T follicular helper cell (primary cell): ENCODE measurements around the gene PPP5C.
"Not testable (repeated sequence)": the region's sequence is repeated elsewhere in the genome, so short reads cannot be mapped to it uniquely, and the experiment has no call there.

Experiments
- DNase-seq: peaks from one replicate; pipeline ENCODE4 v3.0.0-alpha.2; 2020; ENCODE audit warnings: low read depth

The PPP5C gene

DNA sequence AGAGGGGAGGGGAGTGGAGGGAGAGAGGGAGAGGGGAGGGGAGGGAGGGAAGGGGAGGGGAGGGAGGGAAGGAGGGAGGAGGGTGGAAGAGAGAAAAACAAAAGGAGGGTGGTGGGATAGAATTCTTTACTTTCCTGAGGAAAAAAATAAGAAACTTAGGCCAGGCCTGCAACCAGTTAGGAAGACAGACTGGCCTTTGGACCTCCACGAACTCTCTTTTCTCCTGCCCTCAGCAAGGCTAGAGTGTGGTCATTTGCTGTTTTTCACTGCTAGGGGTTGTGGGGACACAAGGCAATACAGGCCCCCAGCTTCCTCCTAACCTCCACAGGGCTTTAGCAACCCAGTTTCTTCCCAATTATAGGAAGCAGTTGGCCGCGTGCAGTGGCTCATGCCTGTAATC, 62.3 kb downstream of the PPP5C start:
- no peak for DNase-seq

DNA sequence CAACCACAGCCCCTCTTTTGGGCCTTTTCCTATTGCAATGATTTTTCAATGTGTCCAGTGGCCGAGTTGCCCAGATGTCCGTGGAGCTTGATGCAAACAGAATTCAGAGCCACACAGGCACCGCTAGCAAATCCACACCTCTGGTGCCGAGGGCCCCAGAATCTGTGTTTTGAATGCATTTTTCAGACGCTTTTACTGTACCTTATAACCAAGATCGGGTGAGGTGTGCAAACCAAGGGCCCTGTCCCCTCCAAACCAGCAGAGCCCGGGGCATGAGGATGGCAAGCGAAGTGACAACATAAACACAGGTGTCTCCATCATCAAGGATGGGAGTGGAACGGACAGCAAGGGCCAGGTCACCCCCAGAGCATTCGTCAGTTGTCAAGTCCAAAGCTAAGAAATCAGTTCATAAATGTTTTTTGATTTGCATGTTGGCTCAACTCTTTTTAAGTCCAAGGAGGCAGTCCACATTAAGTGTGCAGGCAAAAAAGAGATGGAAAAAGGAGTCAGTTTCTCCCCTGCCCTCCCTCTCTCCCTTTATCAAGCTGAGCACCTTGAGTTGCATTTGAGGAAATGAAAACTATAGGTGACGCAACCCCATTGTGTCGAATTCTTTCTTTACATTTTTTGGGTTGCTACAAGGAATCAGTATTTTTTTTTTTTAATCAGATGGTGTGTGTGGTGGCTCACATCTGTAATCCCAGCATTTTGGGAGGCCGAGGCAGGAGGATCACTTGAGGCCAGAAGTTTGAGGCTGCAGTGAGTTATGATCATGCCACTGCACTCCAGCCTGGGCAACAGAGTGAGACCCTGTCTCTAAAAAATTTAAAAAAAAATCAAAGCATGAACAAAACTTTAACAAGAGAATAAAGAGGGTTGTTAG, 63.6 kb downstream of the PPP5C start:
- no peak for DNase-seq

DNA sequence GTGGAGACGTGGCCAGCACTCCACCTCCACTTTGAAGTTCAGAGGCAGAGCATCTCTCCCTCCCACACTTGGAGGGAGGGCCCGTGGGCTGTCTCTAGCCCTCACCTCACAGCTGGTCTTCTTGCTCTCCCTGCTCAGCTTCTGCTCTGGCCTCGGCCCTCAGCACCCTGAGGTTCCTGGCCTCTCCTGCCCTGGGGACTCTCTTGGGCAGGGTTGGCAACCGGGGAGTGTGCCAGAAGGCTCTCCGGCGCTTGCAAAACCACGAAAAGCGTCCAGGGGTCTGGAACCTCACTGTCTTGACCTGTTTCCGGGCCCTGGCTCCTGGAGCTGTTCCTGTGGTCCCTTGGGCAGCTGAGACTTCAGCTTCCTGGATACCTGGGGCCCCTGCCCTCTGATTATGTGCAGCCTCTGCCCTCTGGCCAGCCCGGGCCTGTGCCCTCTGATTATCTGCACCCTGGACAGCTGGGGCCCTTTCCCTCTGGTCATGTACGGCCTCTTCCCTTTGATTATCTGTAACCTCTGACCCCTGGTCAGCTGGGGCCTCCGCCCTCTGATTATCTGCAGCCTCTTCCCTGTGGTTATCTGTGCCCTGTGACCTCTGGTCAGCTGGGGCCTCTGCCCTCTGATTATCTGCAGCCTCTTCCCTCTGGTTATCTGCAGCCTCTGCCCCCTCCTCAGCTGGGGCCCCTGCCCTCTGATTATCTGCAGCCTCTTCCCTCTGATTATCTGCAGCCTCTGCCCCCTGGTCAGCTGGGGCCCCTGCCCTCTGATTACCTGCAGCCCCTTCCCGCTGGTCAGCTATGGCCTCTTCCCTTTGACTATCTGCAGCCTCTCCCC, 64.4 kb downstream of the PPP5C start:
- no peak for DNase-seq

DNA sequence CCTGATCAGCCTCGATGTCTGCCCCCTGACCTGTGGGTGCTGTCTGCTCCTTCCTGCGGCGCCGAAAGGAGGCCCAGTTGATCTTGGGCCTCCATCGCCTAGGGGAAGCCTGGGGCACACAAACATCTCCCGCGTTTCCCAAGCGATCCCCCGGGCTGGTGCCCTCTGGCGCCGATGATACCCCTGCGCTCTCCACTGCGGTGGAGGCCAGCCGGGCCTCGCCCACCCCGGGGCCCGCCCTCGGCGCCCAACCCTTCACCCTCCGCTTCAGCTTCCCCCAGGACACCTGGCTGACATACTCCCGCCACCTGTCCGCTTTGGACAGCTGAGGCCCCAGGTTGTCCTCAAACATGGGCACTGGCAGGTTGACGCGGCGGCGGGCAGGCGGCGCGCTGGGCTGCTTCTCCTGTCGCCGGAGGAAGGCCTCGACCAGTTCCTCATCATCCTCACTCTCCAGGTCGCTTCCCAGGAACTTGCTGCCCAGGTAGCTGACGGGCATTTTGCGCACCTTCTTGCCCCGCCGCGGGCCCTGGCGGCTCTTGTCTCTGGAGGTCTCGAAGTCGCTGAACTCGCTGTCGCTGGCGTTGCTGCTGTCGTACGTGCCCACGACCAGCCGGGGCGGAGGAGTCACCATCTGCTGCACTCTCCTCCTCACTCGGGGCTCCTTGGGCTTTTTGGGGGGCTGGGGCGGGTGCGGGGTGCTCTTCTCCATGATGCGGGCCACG, 65.2 kb downstream of the PPP5C start:
- DNase-seq: no peak

DNA sequence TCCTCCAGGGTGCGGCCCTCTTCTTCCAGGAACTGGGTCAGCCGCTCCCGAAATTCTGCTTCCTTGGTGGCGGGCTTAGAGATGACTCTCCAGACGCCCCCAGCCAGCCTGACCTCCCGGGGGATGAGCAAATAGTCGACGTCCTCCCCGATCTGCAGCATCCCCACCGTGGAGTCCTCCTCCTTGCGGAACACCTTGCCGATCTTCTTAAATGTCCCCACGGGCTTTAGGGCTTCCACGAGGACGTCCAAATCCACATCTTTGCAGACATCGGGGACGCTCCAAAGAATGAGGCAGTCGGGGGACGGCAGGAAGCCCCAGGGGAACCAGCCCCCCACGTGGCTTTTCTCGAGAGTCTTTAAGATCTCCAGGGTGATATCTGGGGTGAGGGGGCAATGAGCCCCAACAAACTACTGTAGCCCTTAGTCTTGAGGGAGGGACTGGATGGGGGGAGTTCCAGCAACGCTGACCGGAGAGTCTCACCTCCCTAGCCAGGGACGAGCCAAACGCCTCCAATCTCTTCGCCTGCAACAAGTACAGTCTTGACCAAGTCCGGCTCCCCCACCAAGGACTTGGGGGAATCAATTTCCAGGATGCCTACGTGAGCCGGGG, 65.9 kb downstream of the PPP5C start:
- no peak for DNase-seq

DNA sequence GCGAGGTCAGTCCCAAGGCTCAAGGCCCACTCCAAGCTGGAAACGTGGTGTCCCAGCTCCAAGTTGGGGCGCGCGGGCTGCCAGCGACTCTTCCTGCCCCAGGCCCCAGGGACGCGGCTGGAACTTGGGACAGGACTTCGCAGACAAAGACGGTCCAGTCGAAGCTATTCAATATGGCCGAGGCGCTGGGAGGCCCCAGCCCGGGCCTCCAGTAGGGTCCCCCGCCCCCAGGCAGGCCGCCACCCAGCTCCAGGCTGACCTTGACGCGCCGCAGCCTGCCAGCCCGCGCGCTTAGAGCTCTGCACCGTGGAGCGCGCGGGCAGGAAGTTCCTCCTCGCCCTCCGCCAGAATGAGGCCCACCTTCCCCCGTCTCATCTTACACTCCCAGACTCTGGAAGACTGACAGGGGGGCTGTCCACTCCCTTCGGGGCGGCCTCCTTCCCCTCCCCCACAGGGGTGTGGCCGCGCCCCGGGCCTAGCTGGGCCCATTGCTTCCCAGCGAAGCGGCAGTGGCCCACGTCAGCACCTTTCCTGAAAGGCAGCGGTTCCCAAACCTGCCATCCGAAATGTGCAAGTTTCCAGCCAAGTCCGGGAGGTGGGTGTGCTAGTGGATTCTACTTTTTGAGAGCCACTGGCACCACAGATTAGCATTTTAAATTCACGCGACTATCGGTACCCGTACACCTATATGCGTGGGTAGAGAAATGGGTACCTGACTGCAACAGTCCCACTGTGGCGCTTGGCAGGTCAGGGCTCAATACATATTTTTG, 66.6 kb downstream of the PPP5C start, which contains the start of gene CCDC8:
TSS of gene CCDC8 (minus strand) at position 303 of the 770 bp plus-strand sequence. CDS start 754 bp downstream, outside the sequence.
- no peak for DNase-seq

DNA sequence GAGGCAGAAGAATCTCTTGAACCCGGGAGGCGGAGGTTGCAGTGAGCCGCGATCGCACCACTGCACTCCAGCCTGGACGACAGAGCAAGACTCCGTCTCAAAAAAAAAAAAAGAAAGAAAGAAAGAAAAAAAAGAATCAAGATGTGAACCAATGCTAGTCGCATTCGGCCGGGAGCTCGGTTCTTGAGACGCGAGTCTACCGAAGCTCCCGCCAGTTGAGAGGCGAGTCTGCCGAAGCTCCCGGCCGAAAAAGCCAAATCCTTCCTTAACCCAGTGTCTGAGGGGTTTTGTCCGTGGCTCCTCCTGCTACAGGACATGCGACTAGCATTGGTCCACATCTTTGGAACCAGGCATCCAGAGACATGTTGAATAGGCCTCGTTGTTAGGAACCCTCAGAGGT, 68.0 kb downstream of the PPP5C start:
- DNase-seq: not testable (repeated sequence)

DNA sequence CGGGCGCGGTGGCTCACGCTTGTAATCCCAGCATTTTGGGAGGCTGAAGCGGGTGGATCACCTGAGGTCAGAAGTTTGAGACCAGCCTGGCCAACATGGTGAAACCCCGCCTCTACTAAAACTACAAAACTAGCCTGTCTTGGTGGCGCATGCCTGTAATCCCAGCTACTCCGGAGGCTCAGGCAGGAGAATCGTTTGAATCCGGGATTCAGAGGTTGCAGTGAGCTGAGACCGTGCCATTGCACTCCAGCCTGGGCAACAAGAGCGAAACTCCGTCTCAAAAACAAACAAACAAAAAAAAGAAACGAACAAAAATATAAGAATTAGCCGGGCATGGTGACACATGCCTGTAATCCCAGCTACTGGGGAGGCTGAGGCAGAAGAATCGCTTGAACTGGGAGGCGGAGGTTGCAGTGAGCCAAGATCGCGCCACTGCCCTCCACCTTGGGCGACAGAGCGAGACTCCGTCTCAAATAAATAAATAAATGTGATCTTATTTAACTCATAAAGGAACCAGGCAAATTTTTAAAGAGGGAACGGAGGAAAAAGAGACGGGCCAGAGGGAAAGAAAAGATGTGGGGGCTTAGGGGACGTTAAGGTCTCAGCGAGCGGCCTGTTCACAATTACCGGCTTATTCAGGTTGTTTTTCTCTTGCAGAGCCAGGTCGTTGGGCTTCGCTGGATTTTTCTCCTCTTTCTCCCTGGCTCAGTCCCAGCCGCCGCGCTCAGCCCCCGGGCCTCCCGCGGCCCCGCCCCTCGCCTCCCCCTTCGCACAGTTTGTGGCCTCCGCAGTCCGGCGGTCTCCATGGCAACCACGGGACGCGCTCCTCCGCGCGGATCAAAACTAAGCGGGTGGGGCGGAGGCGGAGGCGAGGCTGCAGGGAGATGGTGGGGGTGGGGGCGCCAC, 69.2 kb downstream of the PPP5C start:
- not testable (repeated sequence) for DNase-seq

DNA sequence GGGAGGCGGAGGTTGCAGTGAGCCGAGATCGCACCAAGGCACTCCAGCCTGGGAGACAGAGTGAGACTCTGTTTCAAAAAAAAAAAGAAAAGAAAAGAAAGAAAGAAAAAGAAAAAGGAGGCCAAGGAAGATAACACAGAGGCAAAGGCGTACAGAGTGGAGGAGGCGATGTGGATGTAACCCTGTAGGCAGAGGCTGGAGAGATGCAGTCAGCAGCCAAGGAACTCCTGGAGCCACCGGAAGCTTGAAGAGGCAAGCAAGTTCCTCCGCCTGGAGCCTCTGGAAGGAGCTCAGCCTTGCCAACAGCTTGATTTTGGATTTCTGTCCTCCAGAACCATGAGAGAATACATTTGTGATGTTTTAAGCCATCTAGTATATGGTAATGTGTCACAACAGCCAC, 73.2 kb downstream of the PPP5C start:
- no peak for DNase-seq

DNA sequence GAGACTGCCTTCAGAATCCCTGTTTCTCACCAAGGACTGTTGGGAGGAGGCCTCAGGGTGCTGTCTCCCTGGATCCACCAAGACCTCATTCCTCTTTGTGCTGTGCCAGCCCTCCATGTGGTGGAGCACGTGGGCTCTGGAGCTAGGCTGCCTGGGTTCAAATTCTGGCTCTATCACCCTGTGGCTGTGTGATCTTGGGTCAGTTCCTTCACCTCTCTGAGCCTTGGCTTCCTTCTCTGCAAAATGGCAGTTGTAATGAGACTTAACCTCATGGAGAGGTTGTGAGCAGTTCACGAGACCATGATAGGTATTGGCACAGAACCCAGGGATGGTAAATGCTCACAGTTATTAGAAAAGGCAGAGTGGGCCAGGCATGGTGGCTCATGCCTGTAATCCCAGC, 75.5 kb downstream of the PPP5C start:
- DNase-seq: no peak

DNA sequence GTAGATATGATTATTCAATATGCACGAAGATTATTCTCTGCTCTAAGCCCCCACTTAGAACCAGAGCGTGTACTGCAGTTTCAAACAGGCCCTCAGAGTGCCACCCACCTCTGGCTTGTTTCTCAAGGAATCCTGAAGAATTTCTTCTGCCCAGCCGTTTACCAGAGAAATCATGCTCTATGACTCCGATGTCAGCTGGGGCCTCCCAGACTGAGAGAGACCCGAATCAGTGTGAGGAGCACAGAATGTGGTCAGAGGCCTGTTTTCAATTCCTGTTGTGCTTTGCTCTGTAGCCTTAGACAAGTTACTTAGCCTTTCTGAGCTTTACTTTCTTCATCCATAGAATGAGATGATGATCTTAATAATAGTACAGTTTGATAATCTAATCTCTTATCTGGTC, 76.3 kb downstream of the PPP5C start:
- DNase-seq: no peak

DNA sequence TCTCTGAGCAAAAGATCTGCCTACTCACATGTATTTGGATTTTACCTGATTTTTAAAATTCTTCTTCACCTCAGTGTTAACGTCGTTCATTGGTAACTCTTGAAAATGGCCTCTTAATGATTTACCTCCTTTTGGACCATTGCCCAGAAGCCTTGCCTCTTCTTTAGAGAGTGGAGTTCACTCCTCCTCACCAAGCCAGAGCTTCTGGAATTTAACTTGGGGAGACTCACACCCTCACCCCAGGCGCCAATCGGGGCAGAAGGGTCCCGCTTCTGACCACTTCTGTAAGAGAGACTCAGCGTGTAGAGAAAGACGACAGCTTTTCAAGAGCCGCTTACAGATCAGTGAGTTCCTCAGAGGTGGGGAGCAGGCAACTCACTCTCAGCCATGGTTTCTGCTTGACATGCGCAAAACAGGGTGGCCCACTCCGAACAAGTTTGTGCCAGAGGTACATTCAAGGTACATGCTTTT, 79.2 kb downstream of the PPP5C start:
- DNase-seq: no peak

DNA sequence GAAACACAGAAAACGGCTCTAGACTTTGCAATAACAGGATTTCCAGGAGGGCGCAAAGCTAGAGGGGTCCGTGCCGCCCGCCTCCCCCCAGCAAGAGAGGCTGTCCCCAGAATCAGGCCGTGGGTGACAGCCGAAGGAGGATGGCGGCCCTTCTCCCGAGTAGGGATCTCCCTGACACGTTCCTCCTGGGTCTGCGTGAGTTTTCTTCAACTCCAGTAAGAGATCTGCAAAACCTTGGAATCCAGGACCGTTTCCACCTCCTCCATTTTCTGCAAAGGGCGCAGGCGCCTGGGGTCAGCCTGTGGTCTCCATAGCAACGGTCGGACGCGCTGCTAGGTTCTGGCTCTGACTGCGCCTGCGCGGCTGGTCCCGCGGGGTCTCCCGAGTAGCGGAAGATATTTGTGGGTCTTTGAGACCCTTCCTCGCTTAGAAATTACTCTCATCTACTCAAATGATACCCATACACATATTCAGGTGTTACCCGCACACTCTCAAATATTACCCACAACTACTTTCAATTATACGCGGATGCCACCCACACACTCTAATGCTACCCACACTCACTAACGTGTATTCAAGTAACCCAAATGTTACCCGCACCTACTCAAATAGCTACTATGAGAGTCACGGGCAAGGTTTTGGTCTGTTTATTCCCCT, 79.7 kb downstream of the PPP5C start:
- no peak for DNase-seq

DNA sequence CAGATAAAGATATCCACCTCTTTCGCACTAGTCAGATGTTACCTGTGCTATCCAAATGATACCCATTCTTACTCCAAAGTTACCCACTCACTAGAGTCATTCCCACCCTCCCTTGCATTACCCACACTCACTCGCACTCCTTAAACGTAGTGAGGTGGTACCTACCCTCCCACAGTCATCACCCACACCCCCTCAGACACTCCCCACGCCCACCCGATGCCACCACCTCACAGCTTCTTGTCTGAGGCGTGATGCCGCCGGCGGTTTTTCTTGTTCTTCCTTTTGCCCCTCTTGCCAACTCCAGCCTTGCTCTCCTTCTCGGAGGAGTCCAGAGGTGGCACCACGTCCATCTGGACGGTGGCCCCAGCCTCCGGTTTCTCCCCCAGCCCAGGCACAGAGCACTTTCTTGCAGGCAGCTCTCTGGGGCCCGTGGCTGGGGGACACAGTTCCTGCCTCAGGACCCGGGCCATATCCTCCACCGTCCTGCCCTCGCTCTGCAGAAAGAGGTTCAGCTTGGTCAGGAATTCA, 80.7 kb downstream of the PPP5C start:
- DNase-seq: no peak

DNA sequence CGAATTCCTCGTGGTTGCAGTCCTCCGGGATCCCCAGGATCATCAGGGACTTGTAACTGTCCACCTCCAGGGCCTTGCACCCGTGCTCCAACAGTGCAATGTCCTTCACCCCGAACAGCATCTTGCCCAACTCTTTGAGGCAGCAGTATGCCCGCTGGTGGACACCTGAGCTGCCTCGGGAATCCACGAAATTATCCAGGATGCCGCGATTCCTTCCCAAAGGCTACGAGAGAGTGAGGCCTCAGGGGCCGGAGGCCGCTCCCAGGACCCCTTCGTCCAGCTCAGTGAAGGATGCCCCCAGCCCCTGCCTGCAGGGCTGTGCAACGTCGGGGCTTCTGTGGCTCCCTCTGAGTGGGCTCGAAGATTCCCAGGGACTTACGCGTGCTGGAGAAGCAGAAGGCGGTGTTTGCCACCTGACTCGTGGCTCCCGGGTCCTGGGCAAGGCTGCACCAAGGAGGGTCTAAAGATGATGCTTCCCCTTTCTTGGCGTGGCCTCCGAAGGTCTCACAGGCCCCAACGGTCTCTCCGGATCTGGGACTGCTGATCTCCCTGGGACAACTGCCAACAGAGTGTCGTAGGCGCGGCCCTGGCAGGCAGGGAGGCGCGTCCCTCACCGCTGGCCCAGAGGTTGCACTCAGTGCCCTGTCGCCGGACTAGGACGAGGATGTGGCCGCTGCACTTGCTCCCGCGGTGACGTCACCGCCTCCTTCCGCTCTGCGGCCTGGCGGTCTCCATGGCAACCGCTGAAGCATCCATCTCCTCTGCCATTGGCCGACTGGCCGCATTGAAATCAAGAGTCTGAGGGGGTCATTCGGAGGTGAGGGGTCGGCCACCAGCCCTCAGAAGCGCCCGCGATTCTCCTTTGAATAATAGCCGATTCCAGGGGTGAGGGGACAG, 81.6 kb downstream of the PPP5C start, which contains the start of gene PNMA8C:
TSS of gene PNMA8C (minus strand) at position 698 of the 897 bp plus-strand sequence. CDS start at position 121, 577 bp downstream.
- no peak for DNase-seq

DNA sequence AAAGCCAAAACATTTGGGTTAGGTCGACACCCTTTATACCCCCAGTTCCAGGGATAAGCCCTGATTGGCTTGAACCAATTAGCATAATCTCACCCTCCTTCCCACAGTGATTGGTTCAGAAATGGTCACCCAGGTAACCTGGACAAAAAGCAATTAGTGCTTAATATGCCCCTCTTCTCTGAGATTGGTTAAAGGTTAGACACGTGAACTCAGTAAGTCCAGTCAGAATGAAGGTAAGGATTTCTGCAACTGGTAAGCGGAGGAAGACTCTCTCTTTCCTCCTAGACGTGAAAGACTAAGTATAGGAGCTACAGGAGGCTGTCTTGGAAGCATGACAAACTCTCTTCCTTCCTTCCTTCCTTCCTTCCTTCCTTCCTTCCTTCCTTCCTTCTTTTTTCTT, 83.1 kb downstream of the PPP5C start:
- no peak for DNase-seq

DNA sequence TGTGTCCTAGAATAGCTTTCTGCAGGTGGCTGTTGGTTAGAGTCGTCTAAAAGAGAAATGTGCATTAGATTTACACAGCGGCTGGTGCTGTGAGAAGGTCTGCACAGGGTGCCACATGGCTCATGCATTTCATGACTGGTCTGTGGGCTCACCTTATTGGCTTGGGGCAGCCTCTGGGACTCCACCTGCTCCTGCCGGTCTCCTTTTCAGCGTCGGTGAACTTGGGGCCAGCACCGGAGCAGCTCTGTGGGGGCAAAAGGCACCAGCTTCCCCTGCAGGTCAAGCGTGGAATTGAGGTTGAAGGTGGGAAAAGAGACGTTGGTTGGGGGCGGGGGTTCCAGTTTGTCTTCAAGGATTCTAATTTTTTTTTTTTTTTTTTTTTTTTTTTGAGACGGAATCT, 84.9 kb downstream of the PPP5C start:
- no peak for DNase-seq

DNA sequence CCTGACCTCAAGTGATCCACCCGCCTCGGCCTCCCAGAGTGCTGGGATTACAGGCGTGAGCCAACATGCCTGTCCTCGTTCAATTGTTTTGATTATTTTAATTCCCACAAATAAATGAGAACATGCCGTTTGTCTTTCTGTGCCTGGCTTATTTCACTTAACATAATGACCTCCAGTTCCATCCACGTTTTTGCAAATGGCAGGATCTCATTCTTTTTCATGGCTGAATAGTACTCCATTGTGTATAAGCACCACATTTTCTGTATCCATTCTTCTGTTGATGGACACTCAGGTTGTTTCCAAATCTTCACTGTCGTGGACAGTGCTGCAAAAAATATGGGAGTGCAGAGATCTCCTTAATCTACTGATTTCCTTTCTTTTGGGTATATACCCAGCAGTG, 86.6 kb downstream of the PPP5C start:
- DNase-seq: not testable (repeated sequence)
